Neuronal stem cell (in vitro differentiated cells): ENCODE measurements around the gene JPH3.

Experiments used
- DNase-seq: peaks from one replicate; pipeline ENCODE4 v3.0.0-alpha.2; 2013; ENCODE audit warnings: low spot score
- H2AFZ ChIP-seq: one replicate; pipeline ENCODE4 v1.6.1; 2013; ENCODE audit warnings: mild to moderate bottlenecking, low read length, inconsistent platforms
- H2AK5ac ChIP-seq: 2 replicates; pipeline ENCODE4 v1.6.1; 2013; ENCODE audit warnings: low read depth, mild to moderate bottlenecking, inconsistent platforms, low read length, moderate library complexity, mixed read lengths
- H2BK120ac ChIP-seq: 2 replicates; pipeline ENCODE4 v1.6.1; 2013; ENCODE audit warnings: low read depth, mild to moderate bottlenecking, inconsistent platforms, low read length, moderate library complexity, mixed read lengths
- H2BK12ac ChIP-seq: one replicate; pipeline ENCODE4 v1.6.1; 2013; ENCODE audit warnings: low read length, inconsistent platforms
- H2BK15ac ChIP-seq: 2 replicates; pipeline ENCODE4 v1.6.1; 2013; ENCODE audit warnings: mild to moderate bottlenecking, low read length, inconsistent platforms, mixed read lengths
- H2BK5ac ChIP-seq: one replicate; pipeline ENCODE4 v1.6.1; 2013; ENCODE audit warnings: inconsistent platforms, mild to moderate bottlenecking, low read length, moderate library complexity
- H3K14ac ChIP-seq: one replicate; pipeline ENCODE4 v1.6.1; 2013; ENCODE audit warnings: low read length, inconsistent platforms
- H3K18ac ChIP-seq: 2 replicates; pipeline ENCODE4 v1.6.1; 2013; ENCODE audit warnings: low read length, inconsistent platforms
- H3K23ac ChIP-seq: 2 replicates; pipeline ENCODE4 v1.6.1; 2013; ENCODE audit warnings: low read depth, mild to moderate bottlenecking, mixed read lengths, low read length, inconsistent platforms; ENCODE audit not compliant: poor library complexity
- H3K27ac ChIP-seq: replicated peaks from 3 replicates; pipeline ENCODE4 v1.5.1; 2013; ENCODE audit warnings: low read length, inconsistent platforms
- H3K27me3 ChIP-seq, 3 experiments: 2 replicates each; pipeline ENCODE4 v1.6.1; 2013; ENCODE audit warnings: low read length in 3 of 3, mild to moderate bottlenecking in 2 of 3, inconsistent platforms in 1 of 3, low read depth in 1 of 3, mixed read lengths in 1 of 3, moderate library complexity in 1 of 3; ENCODE audit not compliant: control insufficient read depth in 3 of 3, insufficient read depth in 3 of 3
- H3K36me3 ChIP-seq, 2 donors: replicated peaks in 1 of 2; 2 replicates each; pipeline ENCODE4 v1.6.1; 2013; ENCODE audit warnings: low read length in 2 of 2; ENCODE audit not compliant: control insufficient read depth in 2 of 2, insufficient read depth in 2 of 2
- H3K4ac ChIP-seq: 2 replicates; pipeline ENCODE4 v1.6.1; 2013; ENCODE audit warnings: inconsistent platforms, mild to moderate bottlenecking, low read length, moderate library complexity
- H3K4me1 ChIP-seq, 2 donors: 1 replicate in 1 of 2; 2 replicates in 1 of 2; pipeline ENCODE4 v1.6.1; 2013; ENCODE audit warnings: low read length in 2 of 2, low read depth in 1 of 2; ENCODE audit not compliant: control insufficient read depth in 2 of 2, insufficient read depth in 1 of 2
- H3K4me2 ChIP-seq: one replicate; pipeline ENCODE4 v1.6.1; 2013; ENCODE audit warnings: mild to moderate bottlenecking, low read length, inconsistent platforms; ENCODE audit not compliant: insufficient read depth, poor library complexity, severe bottlenecking
- H3K4me3 ChIP-seq, 2 donors: 2 replicates each; pipeline ENCODE4 v1.5.1; 2013; ENCODE audit warnings: low read length in 2 of 2, mild to moderate bottlenecking in 2 of 2, inconsistent platforms in 1 of 2, moderate library complexity in 1 of 2
- H3K79me1 ChIP-seq: one replicate; pipeline ENCODE4 v1.6.1; 2013; ENCODE audit warnings: low read depth, mild to moderate bottlenecking, inconsistent platforms, low read length, moderate library complexity
- H3K9ac ChIP-seq: one replicate; pipeline ENCODE4 v1.6.1; 2013; ENCODE audit warnings: mild to moderate bottlenecking, low read depth, low read length, inconsistent platforms; ENCODE audit not compliant: poor library complexity
- H3K9me3 ChIP-seq, 2 donors: replicated peaks in 1 of 2; 2 replicates each; pipeline versions ENCODE3 to v1.6.1; 2013; ENCODE audit warnings: low read length in 2 of 2, mild to moderate bottlenecking in 2 of 2, inconsistent platforms in 1 of 2, low read depth in 1 of 2, mixed read lengths in 1 of 2, moderate library complexity in 1 of 2; ENCODE audit not compliant: control insufficient read depth in 2 of 2, insufficient read depth in 1 of 2
- H4K8ac ChIP-seq: one replicate; pipeline ENCODE4 v1.6.1; 2013; ENCODE audit warnings: low read depth, mild to moderate bottlenecking, inconsistent platforms, low read length, moderate library complexity
- H4K91ac ChIP-seq: one replicate; pipeline ENCODE4 v1.6.1; 2013; ENCODE audit warnings: low read length, low read depth, mild to moderate bottlenecking, inconsistent platforms; ENCODE audit not compliant: poor library complexity
- WGBS, 2 donors: extraction: QIAGEN DNeasy Blood & Tissue Kit; methylation state at CpG; one replicate each; pipeline ENCODE4 v1.1.7; 2013; ENCODE audit warnings: missing lambda C conversion rate in 2 of 2, mixed read lengths in 1 of 2; ENCODE audit not compliant: insufficient read length in 2 of 2, insufficient replicate concordance in 1 of 2; ENCODE audit errors: extremely low coverage in 2 of 2; 5-methylcytosine and 5-hydroxymethylcytosine counted together

The JPH3 gene

GRCh38 chr16:87621976-87622713 lies 19.8 kb downstream of the JPH3 start:
- peaks cover 0 to 22% (median 0%) of the 10 kb centered on the region in 3 experiments for H3K27me3 ChIP-seq
- H3K4ac ChIP-seq = no peak overlapping the region
- WGBS, 2 donors = no CpG with 5 or more reads among the region's 15 CpGs
- H3K9ac ChIP-seq = peak overlapping the region; percentile 44
- H2AFZ ChIP-seq = no peak overlapping the region
- H3K4me3 ChIP-seq = no peak overlapping the region
- no peaks in the 10 kb centered on the region for H3K9me3 ChIP-seq
- H3K18ac ChIP-seq = peak overlapping the region; percentile 48
- H4K91ac ChIP-seq = no peak overlapping the region
- H3K4me1 ChIP-seq = peaks cover 0 to 8% of the 10 kb centered on the region in 2 donors
- H2AK5ac ChIP-seq = no peak overlapping the region
- peaks cover 11% of the 10 kb centered on the region for H3K79me1 ChIP-seq
- H3K14ac ChIP-seq = no peak overlapping the region
- no peak for DNase-seq
- no peaks in the 10 kb centered on the region for H3K36me3 ChIP-seq
- H2BK12ac ChIP-seq = no peak overlapping the region
- peak overlapping the region; percentile 65 for H3K23ac ChIP-seq
- H2BK120ac ChIP-seq = no peak overlapping the region
- no peak overlapping the region for H2BK5ac ChIP-seq
- H4K8ac ChIP-seq = peak overlapping the region; percentile 43
- H2BK15ac ChIP-seq = peak overlapping the region; percentile 55
- no peak overlapping the region for H3K27ac ChIP-seq
- H3K4me2 ChIP-seq = no peak overlapping the region

- no peak overlapping the region for H3K23ac ChIP-seq
- H3K9ac ChIP-seq = no peak overlapping the region
- no CpG with 5 or more reads among the region's 10 CpGs for WGBS, 2 donors
- no peak overlapping the region for H3K4ac ChIP-seq
- H3K4me2 ChIP-seq = no peak overlapping the region
- H2AK5ac ChIP-seq = peak overlapping the region; percentile 84
- H3K36me3 ChIP-seq = no peaks in the 10 kb centered on the region
- H4K91ac ChIP-seq = no peak overlapping the region
- H3K4me3 ChIP-seq = no peak overlapping the region
- H3K9me3 ChIP-seq = no peaks in the 10 kb centered on the region
- H2BK15ac ChIP-seq = no peak overlapping the region
- H3K27me3 ChIP-seq = peaks cover 0 to 22% (median 0%) of the 10 kb centered on the region in 3 experiments
- no peak overlapping the region for H2AFZ ChIP-seq
- peaks cover 0 to 8% of the 10 kb centered on the region in 2 donors for H3K4me1 ChIP-seq
- peak overlapping the region; percentile 94 for H3K14ac ChIP-seq
- H3K18ac ChIP-seq = peak overlapping the region; percentile 71
- H2BK120ac ChIP-seq = no peak overlapping the region
- no peak overlapping the region for H2BK5ac ChIP-seq
- H3K79me1 ChIP-seq = peaks cover 7% of the 10 kb centered on the region
- no peak for DNase-seq
- H4K8ac ChIP-seq = no peak overlapping the region
- H3K27ac ChIP-seq = no peak overlapping the region
- no peak overlapping the region for H2BK12ac ChIP-seq
These were observed 20.5 kb downstream of the JPH3 start for GRCh38 chr16:87622756-87623319.

GRCh38 chr16:87625241-87625797 lies 23.0 kb downstream of the JPH3 start:
- H2BK15ac ChIP-seq = no peak overlapping the region
- no peak overlapping the region for H3K27ac ChIP-seq
- H3K27me3 ChIP-seq = peaks cover 0 to 13% (median 0%) of the 10 kb centered on the region in 3 experiments
- no peak for DNase-seq
- no peak overlapping the region for H2BK12ac ChIP-seq
- H2AFZ ChIP-seq = no peak overlapping the region
- H3K18ac ChIP-seq = no peak overlapping the region
- H4K8ac ChIP-seq = no peak overlapping the region
- no peak overlapping the region for H2BK120ac ChIP-seq
- no CpG with 5 or more reads among the region's 13 CpGs for WGBS, 2 donors
- H2BK5ac ChIP-seq = no peak overlapping the region
- no peak overlapping the region for H3K23ac ChIP-seq
- peaks cover 0 to 2% of the 10 kb centered on the region in 2 donors for H3K9me3 ChIP-seq
- H3K4ac ChIP-seq = no peak overlapping the region
- no peak overlapping the region for H3K4me3 ChIP-seq
- H2AK5ac ChIP-seq = no peak overlapping the region
- peaks cover 0 to 3% of the 10 kb centered on the region in 2 donors for H3K4me1 ChIP-seq
- no peak overlapping the region for H4K91ac ChIP-seq
- H3K14ac ChIP-seq = no peak overlapping the region
- H3K4me2 ChIP-seq = no peak overlapping the region
- no peak overlapping the region for H3K9ac ChIP-seq
- peaks cover 7% of the 10 kb centered on the region for H3K79me1 ChIP-seq
- peaks cover 0 to 1% of the 10 kb centered on the region in 2 donors for H3K36me3 ChIP-seq

- no peak overlapping the region for H3K18ac ChIP-seq
- no peak for DNase-seq
- no peak overlapping the region for H2BK15ac ChIP-seq
- peaks cover 2 to 5% of the 10 kb centered on the region in 2 donors for H3K9me3 ChIP-seq
- no peak overlapping the region for H2BK12ac ChIP-seq
- no peak overlapping the region for H4K8ac ChIP-seq
- H3K4me2 ChIP-seq = no peak overlapping the region
- no peak overlapping the region for H3K9ac ChIP-seq
- peaks cover 0 to 1% of the 10 kb centered on the region in 2 donors for H3K36me3 ChIP-seq
- H3K27me3 ChIP-seq = peaks cover 0 to 10% (median 0%) of the 10 kb centered on the region in 3 experiments
- H2AK5ac ChIP-seq = no peak overlapping the region
- H3K4me1 ChIP-seq = no peaks in the 10 kb centered on the region
- H4K91ac ChIP-seq = no peak overlapping the region
- H3K23ac ChIP-seq = no peak overlapping the region
- no peak overlapping the region for H2BK5ac ChIP-seq
- H2BK120ac ChIP-seq = no peak overlapping the region
- H3K79me1 ChIP-seq = peaks cover 7% of the 10 kb centered on the region
- H2AFZ ChIP-seq = no peak overlapping the region
- no peak overlapping the region for H3K4ac ChIP-seq
- H3K27ac ChIP-seq = no peak overlapping the region
- H3K4me3 ChIP-seq = no peak overlapping the region
- WGBS, 2 donors = no CpG with 5 or more reads among the region's 14 CpGs
- no peak overlapping the region for H3K14ac ChIP-seq
These were observed 24.1 kb downstream of the JPH3 start for GRCh38 chr16:87626401-87626800.
